Prostate gland (tissue), 2 donors: ENCODE measurements around the gene KAT8.

Source experiments
- POLR2A ChIP-seq: fragments of 450-650 bp; IDR thresholded peaks from one replicate; pipeline ENCODE4 v1.6.1; 2016; ENCODE audit warnings: antibody characterized with exemption, mild to moderate bottlenecking
- TF ChIP-seq, protein P1 (sequence below), 4 experiments: fragments of 200-600 bp in 2 of 4; fragments of 450-650 bp in 2 of 4; sonication (generic) in 2 of 4; IDR thresholded peaks; 1 replicate in 3 of 4; 2 replicates in 1 of 4; pipeline ENCODE4 v1.5.1; 2016 to 2019; ENCODE audit warnings: antibody characterized with exemption in 4 of 4, mild to moderate bottlenecking in 2 of 4, moderate library complexity in 2 of 4

DNA sequence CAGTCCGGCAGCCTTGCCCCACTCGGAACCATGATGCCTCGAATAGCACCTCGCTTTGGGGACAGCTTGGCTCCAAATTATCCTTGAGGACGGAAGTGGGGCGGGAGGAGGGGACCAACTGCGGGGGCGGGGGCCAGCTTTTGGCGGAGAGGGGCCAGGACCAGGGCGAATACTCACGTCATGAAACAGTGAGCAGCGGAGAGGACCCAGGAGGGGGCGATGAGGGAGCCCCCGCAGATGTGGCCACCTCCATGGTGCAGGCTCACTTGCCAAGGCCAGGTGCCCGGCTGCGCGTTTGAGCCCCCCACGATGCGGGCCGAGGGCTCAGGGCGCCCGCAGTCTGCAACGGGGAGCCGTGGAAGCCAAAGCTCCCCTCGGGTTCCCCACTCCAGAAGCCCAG, 31.4 kb downstream of the KAT8 start:
- TF ChIP-seq, protein P1, sequence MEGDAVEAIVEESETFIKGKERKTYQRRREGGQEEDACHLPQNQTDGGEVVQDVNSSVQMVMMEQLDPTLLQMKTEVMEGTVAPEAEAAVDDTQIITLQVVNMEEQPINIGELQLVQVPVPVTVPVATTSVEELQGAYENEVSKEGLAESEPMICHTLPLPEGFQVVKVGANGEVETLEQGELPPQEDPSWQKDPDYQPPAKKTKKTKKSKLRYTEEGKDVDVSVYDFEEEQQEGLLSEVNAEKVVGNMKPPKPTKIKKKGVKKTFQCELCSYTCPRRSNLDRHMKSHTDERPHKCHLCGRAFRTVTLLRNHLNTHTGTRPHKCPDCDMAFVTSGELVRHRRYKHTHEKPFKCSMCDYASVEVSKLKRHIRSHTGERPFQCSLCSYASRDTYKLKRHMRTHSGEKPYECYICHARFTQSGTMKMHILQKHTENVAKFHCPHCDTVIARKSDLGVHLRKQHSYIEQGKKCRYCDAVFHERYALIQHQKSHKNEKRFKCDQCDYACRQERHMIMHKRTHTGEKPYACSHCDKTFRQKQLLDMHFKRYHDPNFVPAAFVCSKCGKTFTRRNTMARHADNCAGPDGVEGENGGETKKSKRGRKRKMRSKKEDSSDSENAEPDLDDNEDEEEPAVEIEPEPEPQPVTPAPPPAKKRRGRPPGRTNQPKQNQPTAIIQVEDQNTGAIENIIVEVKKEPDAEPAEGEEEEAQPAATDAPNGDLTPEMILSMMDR (IDR thresholded peaks at IDR 0.05): no peak
- no peak for TF ChIP-seq POLR2A
